ENCODE measurements around the gene MMRN1. TPM values are rescaled to one million over a fixed set of nuclear protein-coding genes. Genes with fewer than 3 reads are reported as not detected.

MMRN1 gene
- total RNA-seq (2022; extraction: Qiagen RNA extraction): not detected in 5 replicates

GRCh38 chr4:89894649-89895550 is at the start of gene MMRN1:
MMRN1 (plus strand) TSS chr4:89894854; CDS start chr4:89894972, 118 bp downstream.

Other genes with a start within 250 kb of the MMRN1 start
- 0.16 to 0.29 TPM (median 0.22 TPM) in 4 of 5 replicates, not detected in the other for gene SNCA, start 57.7 kb upstream of the MMRN1 start, total RNA-seq (2022; extraction: Qiagen RNA extraction)
- gene CCSER1, start 232.5 kb downstream of the MMRN1 start, total RNA-seq (2022; extraction: Qiagen RNA extraction): not detected in 5 replicates